Activated T-helper 2 cell treated with anti-CD3 and anti-CD28 coated beads, Interferon-gamma antibody, Interleukin-2, Interleukin-4, amounts not matched to agents 10 μg/mL and 5 μg/mL and 100 μg/mL, durations not matched to agents 14 hours and 24 hours and 36 hours (primary cell): Measurements from ENCODE around the gene PPP1R13B. TPM values are rescaled to one million over a fixed set of nuclear protein-coding genes. Genes with fewer than 3 reads are reported as not detected.

ENCODE experiments used
- DNase-seq: peaks from one replicate; pipeline ENCODE4 v3.0.0; 2021; ENCODE audit warnings: low spot score
- H3K27ac Mint-ChIP-seq: one replicate; pipeline ENCODE4 v1.8.0; 2021; ENCODE audit warnings: mixed read lengths
- H3K27me3 Mint-ChIP-seq: one replicate; pipeline ENCODE4 v1.8.0; 2021; ENCODE audit warnings: low read depth, mixed read lengths
- H3K36me3 Mint-ChIP-seq: one replicate; pipeline ENCODE4 v1.8.0; 2021; ENCODE audit warnings: low read depth, mixed read lengths
- H3K4me1 Mint-ChIP-seq: one replicate; pipeline ENCODE4 v1.8.0; 2021; ENCODE audit warnings: low read depth, mixed read lengths
- H3K4me3 Mint-ChIP-seq: one replicate; pipeline ENCODE4 v1.8.0; 2021; ENCODE audit warnings: low read depth, mild to moderate bottlenecking, moderate library complexity, mixed read lengths
- H3K9me3 Mint-ChIP-seq: one replicate; pipeline ENCODE4 v1.8.0; 2021; ENCODE audit warnings: mixed read lengths
- intact Hi-C: fragments of 100-400 bp; cut with micrococcal nuclease; formaldehyde crosslinking; loops from one replicate; pipeline ENCODE4 v1.15.1; 2023
- total RNA-seq: library from RNA; stranded (reverse); gene quantifications from 2 replicates; pipeline ENCODE4 v1.2.3, GENCODE V29; 2022

PPP1R13B gene
- total RNA-seq, 1 donor from 2014 or later, result 7.8 TPM

- H3K27me3 Mint-ChIP-seq, result no peaks in the 10 kb centered on the region
- no peaks in the 10 kb centered on the region for H3K9me3 Mint-ChIP-seq
- peak within 1 kb of the TSS; percentile 91 for H3K4me3 Mint-ChIP-seq
- intact Hi-C loops, result loop anchor here (1.0 to 10.0 kb wide), 2 partner anchors 91 to 153 kb away; partner anchors contain the start of genes BAG5, COA8 and KLC1
- H3K4me1 Mint-ChIP-seq, result peaks cover 30% of the 10 kb centered on the region
- peak; percentile 100 for DNase-seq
- peaks cover 23% of the 10 kb centered on the region for H3K36me3 Mint-ChIP-seq
- H3K27ac Mint-ChIP-seq, result peak within 1 kb of the TSS; percentile 89
Measured at GRCh38 chr14:103715052-103716000, 132.0 kb downstream of the PPP1R13B start, which contains the start of the genes XRCC3 and ZFYVE21. Gene XRCC3, minus strand, starts transcription at chr14:103715451. Its CDS starts 4,364 bp downstream, at chr14:103711087. Gene ZFYVE21, plus strand, starts transcription at chr14:103715810. Its CDS starts 32 bp downstream, at chr14:103715842.

GRCh38 chr14:103714063-103714724 is 133.2 kb downstream of the PPP1R13B start:
- H3K4me1 Mint-ChIP-seq, result peaks cover 26% of the 10 kb centered on the region
- H3K4me3 Mint-ChIP-seq, result peak overlapping the region; percentile 91
- intact Hi-C loops, result loop anchor here (10.0 kb wide), 1 partner anchor 89 kb away; the partner anchor contains the start of gene KLC1
- H3K36me3 Mint-ChIP-seq, result peaks cover 27% of the 10 kb centered on the region
- no peaks in the 10 kb centered on the region for H3K9me3 Mint-ChIP-seq
- peak overlapping the region; percentile 65 for H3K27ac Mint-ChIP-seq
- no peaks in the 10 kb centered on the region for H3K27me3 Mint-ChIP-seq
- DNase-seq, result no peak

DNA sequence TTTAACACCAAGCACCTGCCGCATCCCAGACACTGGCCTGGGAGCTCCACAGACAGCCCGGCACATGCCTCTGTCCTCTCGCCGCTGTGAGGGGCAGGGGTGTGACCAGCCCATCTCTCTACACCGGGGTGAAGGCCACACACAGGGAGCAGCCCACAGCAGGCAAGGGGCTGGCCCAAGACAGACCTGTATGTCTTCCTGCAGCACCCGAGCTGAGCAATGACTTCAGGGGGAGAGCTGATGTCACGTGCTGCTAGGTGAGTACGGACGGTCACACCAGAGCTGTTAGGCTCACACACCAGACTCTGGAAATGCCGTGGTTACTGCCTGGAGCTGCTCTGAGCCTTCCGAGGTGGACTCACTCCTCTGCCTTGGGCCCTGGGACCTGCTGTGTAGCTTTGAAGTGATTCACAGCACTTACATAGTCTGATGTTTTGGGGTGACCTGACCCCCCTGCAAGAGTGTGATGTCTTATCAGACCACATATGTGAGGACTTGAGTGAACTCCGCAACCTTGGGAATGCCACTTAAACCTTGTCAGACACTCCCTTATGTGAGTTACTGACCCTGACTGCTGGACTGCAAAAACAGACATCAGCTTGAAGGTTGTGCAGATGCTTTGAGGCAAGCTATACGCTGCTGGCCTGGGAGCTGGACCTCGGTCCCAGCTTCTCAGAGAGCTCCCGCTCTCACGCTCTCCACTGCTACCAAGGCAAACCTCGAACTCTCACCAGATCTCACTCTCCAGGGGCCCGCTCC is 133.9 kb downstream of the PPP1R13B start:
- Mint-ChIP-seq H3K4me3 (peak overlapping the region; percentile 91), H3K9me3 (no peaks in the 10 kb centered on the region), H3K36me3 (peaks cover 33% of the 10 kb centered on the region), H3K27ac (peak overlapping the region; percentile 21), H3K27me3 (no peaks in the 10 kb centered on the region), H3K4me1 (peaks cover 23% of the 10 kb centered on the region)
- no peak for DNase-seq
- intact Hi-C loops, result loop anchor here (10.0 kb wide), 1 partner anchor 89 kb away; the partner anchor contains the start of gene KLC1

DNA sequence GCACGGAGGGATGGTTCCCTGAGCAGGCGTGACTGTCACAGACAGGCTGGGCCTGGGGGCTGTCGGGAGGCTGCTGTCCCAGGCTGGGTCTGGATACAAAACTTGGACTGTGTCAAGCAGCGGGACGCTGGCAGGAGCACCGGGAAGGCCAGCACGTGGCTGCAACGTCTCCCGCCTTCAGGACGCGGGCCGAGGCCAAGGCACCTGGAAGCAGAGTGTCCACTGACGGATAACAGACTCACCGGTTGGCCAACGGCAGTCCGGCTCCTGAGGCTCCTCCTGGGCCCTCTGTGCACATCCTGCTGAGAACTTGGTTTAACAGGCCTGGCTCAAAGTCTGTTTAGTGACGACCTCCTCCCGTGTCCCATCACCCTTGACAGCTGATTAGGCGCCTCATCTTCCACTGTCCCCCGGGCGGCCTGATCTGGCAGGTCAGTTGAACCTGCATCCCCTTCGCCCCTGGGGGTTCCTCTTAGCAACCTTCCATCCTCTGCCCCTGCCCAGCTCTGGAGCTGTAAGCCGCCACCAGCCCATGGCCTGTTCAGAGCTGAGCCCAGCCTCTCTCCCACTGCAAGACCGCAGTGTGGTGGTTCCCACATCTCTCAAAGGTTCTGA is 134.6 kb downstream of the PPP1R13B start:
- H3K9me3 Mint-ChIP-seq, result no peaks in the 10 kb centered on the region
- DNase-seq, result no peak
- H3K27ac Mint-ChIP-seq, result no peak overlapping the region
- H3K4me1 Mint-ChIP-seq, result peaks cover 23% of the 10 kb centered on the region
- H3K27me3 Mint-ChIP-seq, result no peaks in the 10 kb centered on the region
- peaks cover 34% of the 10 kb centered on the region for H3K36me3 Mint-ChIP-seq
- intact Hi-C loops, result loop anchor here (10.0 kb wide), 1 partner anchor 88 kb away; the partner anchor contains the start of gene KLC1
- peak overlapping the region; percentile 2 for H3K4me3 Mint-ChIP-seq

DNA sequence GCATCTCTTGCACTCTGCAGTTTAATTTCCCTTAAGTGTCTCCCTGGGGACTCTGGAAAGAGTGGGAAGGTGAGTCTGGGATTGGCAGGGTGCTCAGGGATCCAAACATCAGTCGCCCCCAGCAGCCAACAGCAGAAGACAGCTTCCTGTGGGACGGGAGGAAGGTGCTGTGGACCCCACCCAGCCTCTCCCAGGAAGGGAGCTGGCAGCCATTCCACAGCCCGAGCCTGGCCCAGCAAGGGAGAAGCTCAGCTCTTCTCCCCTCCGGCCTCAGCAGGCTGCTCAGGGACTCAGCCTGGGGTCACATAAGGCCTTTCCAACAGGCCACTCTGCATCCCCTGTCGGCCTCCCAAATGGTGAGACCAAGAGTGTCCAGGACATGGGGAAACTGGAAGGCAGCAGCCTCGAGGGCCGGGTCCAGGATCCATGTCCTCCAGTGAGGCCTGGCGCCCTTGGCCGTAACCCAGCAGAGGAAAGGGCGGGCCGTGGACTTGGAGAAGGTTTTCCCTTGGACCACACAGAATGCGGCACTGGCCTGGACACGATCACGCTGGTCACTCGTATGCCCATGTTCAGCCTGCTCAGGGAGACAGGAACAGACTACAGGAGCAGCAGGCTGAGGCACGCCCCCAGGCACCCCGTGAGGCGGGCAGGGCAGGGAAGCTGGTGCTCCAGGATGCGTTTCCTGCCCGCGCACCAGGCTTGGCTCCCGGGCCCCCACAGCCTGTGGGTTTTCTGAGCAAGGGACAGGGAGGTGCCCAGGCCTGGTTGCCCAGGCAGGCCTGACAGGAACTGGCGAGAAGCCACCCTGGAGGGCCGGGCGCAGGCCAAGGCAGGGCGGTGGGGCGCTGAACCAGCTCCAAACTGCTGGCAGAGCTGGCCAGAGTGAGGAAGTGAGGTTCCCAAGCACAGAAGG is 135.6 kb downstream of the PPP1R13B start:
- Mint-ChIP-seq H3K27ac (no peak overlapping the region), H3K4me1 (peaks cover 16% of the 10 kb centered on the region)
- intact Hi-C loops, result loop anchor here (10.0 kb wide), 1 partner anchor 87 kb away; the partner anchor contains the start of gene KLC1

DNA sequence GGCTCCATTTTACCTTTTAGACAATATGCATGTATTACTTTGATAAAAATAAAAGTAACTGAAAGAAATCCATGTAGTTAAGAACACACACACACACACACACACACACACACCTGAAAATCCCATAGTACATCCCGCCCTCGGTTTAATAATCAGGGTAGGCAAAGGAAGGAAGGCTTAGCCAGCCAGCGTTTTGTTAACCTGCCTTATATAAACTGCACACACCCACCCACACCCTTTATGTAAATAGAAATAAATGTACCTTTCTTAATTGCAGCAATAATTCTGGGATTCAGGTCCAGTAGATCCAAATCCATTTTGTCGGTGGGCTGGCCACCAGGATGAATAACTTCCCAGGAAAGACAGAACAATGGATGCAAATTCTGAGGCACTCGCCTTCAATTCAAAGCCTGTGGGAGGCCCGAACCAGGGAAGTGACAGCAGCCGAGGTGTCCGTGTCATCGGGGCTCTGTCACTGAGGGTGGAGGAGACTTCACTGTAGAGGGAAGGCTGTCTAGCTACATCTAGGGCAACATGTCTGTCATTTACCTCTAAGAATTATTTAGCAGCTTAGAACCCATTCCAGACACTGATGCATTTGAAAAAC is 136.5 kb downstream of the PPP1R13B start:
- intact Hi-C loops, result loop anchor here (10.0 kb wide), 1 partner anchor 86 kb away; the partner anchor contains the start of gene KLC1
- Mint-ChIP-seq H3K4me3 (no peak overlapping the region), H3K4me1 (peaks cover 14% of the 10 kb centered on the region), H3K27me3 (no peaks in the 10 kb centered on the region), H3K27ac (no peak overlapping the region), H3K9me3 (no peaks in the 10 kb centered on the region), H3K36me3 (peaks cover 31% of the 10 kb centered on the region)
- DNase-seq, result no peak

More for the DNA sequence above, 135.6 kb downstream of the PPP1R13B start:
- no peaks in the 10 kb centered on the region for H3K27me3 Mint-ChIP-seq
- H3K4me3 Mint-ChIP-seq, result no peak overlapping the region
- H3K9me3 Mint-ChIP-seq, result no peaks in the 10 kb centered on the region
- H3K36me3 Mint-ChIP-seq, result peaks cover 31% of the 10 kb centered on the region
- no peak for DNase-seq

GRCh38 chr14:103709814-103710213 is 137.6 kb downstream of the PPP1R13B start:
- intact Hi-C loops, result loop anchor here (10.0 kb wide), 1 partner anchor 85 kb away; the partner anchor contains the start of gene KLC1
- DNase-seq, result no peak
- peaks cover 14% of the 10 kb centered on the region for H3K4me1 Mint-ChIP-seq
- no peak overlapping the region for H3K4me3 Mint-ChIP-seq
- H3K9me3 Mint-ChIP-seq, result no peaks in the 10 kb centered on the region
- H3K27ac Mint-ChIP-seq, result no peak overlapping the region
- H3K36me3 Mint-ChIP-seq, result peaks cover 36% of the 10 kb centered on the region
- no peaks in the 10 kb centered on the region for H3K27me3 Mint-ChIP-seq

DNA sequence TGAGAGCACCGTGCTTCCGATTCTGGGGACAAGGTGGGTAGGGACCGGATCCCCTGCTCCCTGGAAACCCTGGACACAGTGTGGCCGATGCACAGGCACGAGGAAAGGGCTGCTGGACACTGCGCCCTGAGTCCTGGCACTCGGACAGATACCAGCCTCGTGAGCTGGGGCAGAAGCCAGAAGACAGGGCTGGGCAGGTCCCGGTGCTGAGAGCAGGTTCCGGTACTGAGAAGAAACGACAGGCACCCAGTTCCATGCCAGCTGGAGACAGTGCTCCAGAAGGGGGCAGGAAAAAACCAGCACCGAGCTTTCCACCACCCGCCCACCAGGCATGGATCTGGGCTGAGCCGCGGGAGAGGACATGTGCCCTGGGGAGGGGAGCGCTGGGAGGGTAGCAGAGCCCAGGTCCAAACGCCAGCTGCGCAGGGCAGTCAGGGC is 138.6 kb downstream of the PPP1R13B start:
- Mint-ChIP-seq H3K9me3 (no peaks in the 10 kb centered on the region), H3K27me3 (no peaks in the 10 kb centered on the region), H3K36me3 (peaks cover 41% of the 10 kb centered on the region), H3K4me3 (no peak overlapping the region), H3K27ac (no peak overlapping the region), H3K4me1 (peaks cover 9% of the 10 kb centered on the region)
- DNase-seq, result no peak
- intact Hi-C loops, result no loop called here

DNA sequence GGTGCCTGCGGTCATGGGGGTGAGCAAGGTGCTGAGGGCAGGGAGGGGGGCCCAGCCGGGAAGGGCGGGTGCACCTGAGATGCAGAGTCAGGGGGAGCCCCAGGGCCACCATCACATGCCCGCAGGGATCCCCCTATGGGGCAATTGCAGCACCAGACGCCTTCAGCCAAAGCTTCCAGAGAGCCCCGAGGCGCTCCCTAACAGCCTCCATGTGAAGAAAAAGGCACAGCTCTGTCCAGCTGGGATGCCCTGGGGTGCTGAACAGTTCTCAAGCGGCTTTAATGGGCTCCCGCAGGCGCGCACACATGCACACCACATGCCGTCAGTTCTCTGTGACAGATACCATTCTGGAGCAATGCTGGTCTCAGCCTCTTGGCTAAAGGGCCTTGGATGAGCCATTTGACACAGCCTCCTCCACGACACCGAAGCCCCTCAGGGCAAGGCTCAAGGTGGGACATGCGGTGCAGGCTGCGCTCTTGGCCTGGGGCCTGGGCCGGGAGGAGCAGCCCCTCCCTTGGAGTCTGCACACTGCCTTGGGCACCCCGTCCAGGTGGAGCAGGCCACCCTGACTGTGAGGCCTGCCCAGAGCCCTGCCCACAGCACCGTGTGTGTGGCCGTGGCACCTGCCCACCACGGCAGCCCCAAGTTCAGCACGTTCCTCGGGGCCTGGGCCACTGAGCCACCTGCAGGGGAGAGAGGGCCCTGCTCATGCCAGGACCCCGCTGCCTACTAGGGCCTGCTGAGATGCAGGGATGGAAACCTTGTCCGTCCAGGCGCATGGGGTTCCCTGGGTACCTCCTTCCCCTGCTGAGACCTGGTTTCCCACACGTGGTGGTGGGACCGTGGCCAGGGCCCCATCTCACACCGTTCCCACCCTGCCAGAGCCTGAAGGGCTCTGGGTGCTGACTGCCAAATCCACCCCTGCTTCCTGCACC is 139.8 kb downstream of the PPP1R13B start:
- no peaks in the 10 kb centered on the region for H3K9me3 Mint-ChIP-seq
- no peaks in the 10 kb centered on the region for H3K27me3 Mint-ChIP-seq
- peaks cover 42% of the 10 kb centered on the region for H3K36me3 Mint-ChIP-seq
- H3K27ac Mint-ChIP-seq, result no peak overlapping the region
- no peak for DNase-seq
- H3K4me1 Mint-ChIP-seq, result no peaks in the 10 kb centered on the region
- no peak overlapping the region for H3K4me3 Mint-ChIP-seq
- intact Hi-C loops, result no loop called here
